Common myeloid progenitor, CD34-positive (primary cell): ENCODE data around the gene POPDC3.

ENCODE experiments used
- CTCF ChIA-PET: fragments of 350-600 bp; sonication (Branson Sonifier 250); formaldehyde crosslinking; loops from one replicate; lab custom pipeline; 2021; ENCODE audit warnings: antibody characterized with exemption; lab: Charles Lee
- POLR2A ChIA-PET: fragments of 350-600 bp; sonication (Branson Sonifier 250); formaldehyde crosslinking; loops from one replicate; lab custom pipeline; 2021; ENCODE audit warnings: antibody characterized with exemption; lab: Charles Lee
- DNase-seq, 3 donors: peaks; one replicate each; pipeline versions ENCODE4 v3.0.0 to v3.0.0-alpha.2; 2013
- H3K27ac ChIP-seq, 2 experiments: 1 replicate in 1 of 2; 2 replicates in 1 of 2; pipeline ENCODE4 v1.7.0; 2013; ENCODE audit warnings: inconsistent platforms in 2 of 2, low read length in 2 of 2, mild to moderate bottlenecking in 2 of 2, low read depth in 1 of 2, moderate library complexity in 1 of 2; ENCODE audit not compliant: severe bottlenecking in 2 of 2, insufficient read depth in 1 of 2, poor library complexity in 1 of 2
- H3K27me3 ChIP-seq, 5 experiments: replicated peaks in 2 of 5; 1 replicate in 3 of 5; 2 replicates in 2 of 5; pipeline versions ENCODE4 v1.6.1 to v1.7.0; 2013; ENCODE audit warnings: low read length in 4 of 5, mild to moderate bottlenecking in 2 of 5, moderate library complexity in 2 of 5, inconsistent platforms in 1 of 5; ENCODE audit not compliant: insufficient read depth in 5 of 5, control insufficient read depth in 4 of 5
- H3K36me3 ChIP-seq, 4 experiments: 1 replicate in 2 of 4; 2 replicates in 2 of 4; pipeline versions ENCODE4 v1.6.1 to v1.7.0; 2013; ENCODE audit warnings: low read length in 3 of 4, control low read depth in 1 of 4, mild to moderate bottlenecking in 1 of 4; ENCODE audit not compliant: control insufficient read depth in 4 of 4, insufficient read depth in 4 of 4
- H3K4me1 ChIP-seq, 4 experiments: 1 replicate in 3 of 4; 2 replicates in 1 of 4; pipeline versions ENCODE4 v1.6.1 to v1.7.1; 2013; ENCODE audit warnings: low read length in 3 of 4, mild to moderate bottlenecking in 3 of 4, control low read depth in 1 of 4, inconsistent platforms in 1 of 4, moderate library complexity in 1 of 4; ENCODE audit not compliant: control insufficient read depth in 4 of 4, insufficient read depth in 4 of 4; ENCODE audit errors: control extremely low read depth in 1 of 4
- H3K4me3 ChIP-seq, 7 experiments: 1 replicate in 4 of 7; 2 replicates in 3 of 7; pipeline versions ENCODE4 v1.5.1 to v1.7.0; 2013; ENCODE audit warnings: mild to moderate bottlenecking in 7 of 7, low read length in 6 of 7, moderate library complexity in 6 of 7, inconsistent platforms in 2 of 7, low read depth in 2 of 7, control low read depth in 1 of 7; ENCODE audit not compliant: insufficient read depth in 4 of 7, control insufficient read depth in 1 of 7; ENCODE audit errors: extremely low read depth in 1 of 7
- H3K9me3 ChIP-seq, 5 experiments: 1 replicate in 4 of 5; 2 replicates in 1 of 5; pipeline versions ENCODE4 v1.6.1 to v1.7.1; 2013; ENCODE audit warnings: low read length in 4 of 5, mild to moderate bottlenecking in 2 of 5, inconsistent platforms in 1 of 5, low read depth in 1 of 5, moderate library complexity in 1 of 5; ENCODE audit not compliant: control insufficient read depth in 4 of 5, insufficient read depth in 2 of 5; ENCODE audit errors: control extremely low read depth in 1 of 5
- WGBS: methylation state at CpG from one replicate; pipeline ENCODE4 v1.1.5; 2013; ENCODE audit not compliant: insufficient coverage; 5-methylcytosine and 5-hydroxymethylcytosine counted together

The POPDC3 gene

DNA sequence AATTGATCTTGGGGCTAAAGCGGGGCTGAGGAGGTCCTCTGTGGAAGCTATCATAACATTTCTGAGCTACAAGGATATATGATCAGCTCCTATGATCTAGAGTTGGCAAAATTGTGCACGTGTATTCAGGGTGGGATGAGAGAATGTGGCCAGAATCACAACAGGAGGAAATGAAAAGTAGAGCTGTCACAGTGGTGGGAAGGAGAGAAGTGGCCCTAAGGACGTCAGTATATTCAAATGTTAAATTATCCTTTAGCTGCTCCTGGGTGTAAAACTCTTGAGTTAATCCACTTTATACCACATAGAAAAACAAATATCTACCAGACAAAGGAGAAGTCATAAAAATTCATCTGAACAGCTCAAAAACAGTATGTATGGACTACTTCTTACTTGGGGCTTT lies 14.8 kb upstream of the POPDC3 start:
- Histone ChIP-seq H3K9me3 (peaks cover 0 to 4% (median 0%) of the 10 kb centered on the region in 5 experiments), H3K4me1 (no peaks in the 10 kb centered on the region), H3K27me3 (peaks cover 0 to 2% (median 0%) of the 10 kb centered on the region in 5 experiments), H3K27ac (no peak overlapping the region), H3K4me3 (no peak overlapping the region), H3K36me3 (no peaks in the 10 kb centered on the region)
- POLR2A ChIA-PET: no interaction called here
- DNase-seq: no peak
- CTCF ChIA-PET: no interaction called here
- 90% methylated on average over 2 of the region's 3 CpGs for WGBS

GRCh38 chr6:105194106-105194505 lies 14.3 kb upstream of the POPDC3 start:
- DNase-seq: no peak
- ChIA-PET POLR2A (no interaction called here), CTCF (no interaction called here)
- Histone ChIP-seq H3K4me3 (no peak overlapping the region), H3K4me1 (no peaks in the 10 kb centered on the region), H3K36me3 (no peaks in the 10 kb centered on the region), H3K27ac (no peak overlapping the region), H3K27me3 (peaks cover 0 to 2% (median 0%) of the 10 kb centered on the region in 5 experiments), H3K9me3 (peaks cover 0 to 4% (median 0%) of the 10 kb centered on the region in 5 experiments)
- WGBS: no CpG with 5 or more reads among the region's 1 CpG

DNA sequence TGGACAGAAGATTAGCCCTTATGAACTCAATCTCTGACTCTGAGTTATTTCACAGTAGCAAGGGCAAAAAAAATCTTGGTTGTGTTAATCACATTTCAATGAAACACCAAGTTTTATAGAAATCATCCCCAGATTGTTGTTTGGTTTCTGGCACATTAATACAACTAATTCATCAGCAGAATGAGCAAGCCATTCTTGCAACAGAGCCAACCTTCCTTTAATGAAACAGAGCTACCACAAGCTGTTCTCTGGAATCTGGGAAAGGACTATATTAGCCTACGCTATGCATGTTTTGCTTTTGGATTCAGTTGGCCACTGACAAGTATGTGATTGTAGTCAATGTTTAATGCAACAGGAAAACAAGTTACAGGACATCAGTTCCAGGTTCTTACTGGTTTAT lies 13.8 kb upstream of the POPDC3 start:
- no peak overlapping the region for H3K4me3 ChIP-seq
- DNase-seq: no peak
- POLR2A ChIA-PET: no interaction called here
- no peaks in the 10 kb centered on the region for H3K36me3 ChIP-seq
- H3K4me1 ChIP-seq: no peaks in the 10 kb centered on the region
- 100% methylated on average over 1 of the region's 1 CpG for WGBS
- H3K9me3 ChIP-seq: peaks cover 0 to 4% (median 0%) of the 10 kb centered on the region in 5 experiments
- H3K27ac ChIP-seq: no peak overlapping the region
- peaks cover 0 to 2% (median 0%) of the 10 kb centered on the region in 5 experiments for H3K27me3 ChIP-seq
- CTCF ChIA-PET: no interaction called here

GRCh38 chr6:105192707-105193465 lies 13.1 kb upstream of the POPDC3 start:
- H3K36me3 ChIP-seq: no peaks in the 10 kb centered on the region
- no peak overlapping the region for H3K27ac ChIP-seq
- H3K9me3 ChIP-seq: peaks cover 0 to 4% (median 0%) of the 10 kb centered on the region in 5 experiments
- POLR2A ChIA-PET: no interaction called here
- no peaks in the 10 kb centered on the region for H3K4me1 ChIP-seq
- WGBS: 100% methylated on average over 5 of the region's 7 CpGs
- CTCF ChIA-PET: no interaction called here
- H3K27me3 ChIP-seq: peaks cover 0 to 2% (median 0%) of the 10 kb centered on the region in 5 experiments
- DNase-seq: no peak
- no peak overlapping the region for H3K4me3 ChIP-seq

- Histone ChIP-seq H3K27me3 (peaks cover 0 to 4% (median 0%) of the 10 kb centered on the region in 5 experiments), H3K27ac (no peak overlapping the region), H3K4me3 (no peak overlapping the region), H3K9me3 (no peaks in the 10 kb centered on the region), H3K4me1 (no peaks in the 10 kb centered on the region), H3K36me3 (no peaks in the 10 kb centered on the region)
- WGBS: no CpG with 5 or more reads among the region's 1 CpG
- no peak for DNase-seq
- CTCF ChIA-PET: no interaction called here
- POLR2A ChIA-PET: no interaction called here
Observed at GRCh38 chr6:105191351-105191750, 11.5 kb upstream of the POPDC3 start.

GRCh38 chr6:105189026-105189820 lies 9.4 kb upstream of the POPDC3 start:
- no peaks in the 10 kb centered on the region for H3K36me3 ChIP-seq
- H3K4me3 ChIP-seq: no peak overlapping the region
- peaks cover 0 to 8% (median 1%) of the 10 kb centered on the region in 5 experiments for H3K27me3 ChIP-seq
- H3K9me3 ChIP-seq: no peaks in the 10 kb centered on the region
- no peak for DNase-seq
- no peaks in the 10 kb centered on the region for H3K4me1 ChIP-seq
- POLR2A ChIA-PET: interaction anchor here (0.5 kb wide), 1 partner anchor 66 kb away, joined by 3 read pairs; no protein-coding TSS in a partner anchor
- CTCF ChIA-PET: no interaction called here
- H3K27ac ChIP-seq: no peak overlapping the region
- 77% methylated on average over 8 of the region's 10 CpGs for WGBS

GRCh38 chr6:105188251-105188650 lies 8.4 kb upstream of the POPDC3 start:
- H3K27me3 ChIP-seq: peaks cover 0 to 11% (median 7%) of the 10 kb centered on the region in 5 experiments
- no peaks in the 10 kb centered on the region for H3K9me3 ChIP-seq
- H3K36me3 ChIP-seq: no peaks in the 10 kb centered on the region
- H3K4me1 ChIP-seq: no peaks in the 10 kb centered on the region
- no peak for DNase-seq
- no peak overlapping the region for H3K27ac ChIP-seq
- H3K4me3 ChIP-seq: no peak overlapping the region
- ChIA-PET POLR2A (no interaction called here), CTCF (no interaction called here)
- no CpG with 5 or more reads among the region's 2 CpGs for WGBS
